Motor neuron (in vitro differentiated cells): ENCODE measurements around the gene FER. TPM values are rescaled to one million over a fixed set of nuclear protein-coding genes. Genes with fewer than 3 reads are reported as not detected.
A peak's percentile ranks its signal among the peaks of the same experiment; 100 is the strongest.
"Not testable (repeated sequence)": the region's sequence is repeated elsewhere in the genome, so short reads cannot be mapped to it uniquely, and the experiment has no call there.

Experiments
- ATAC-seq, 8 experiments: fragments of 200-7000 bp; cut with Tn5 transposase; replicated peaks in 6 of 8; 2 replicates each; pipeline ENCODE4 v1.8.0; 2021; ENCODE audit warnings: mild to moderate bottlenecking in 8 of 8, moderate library complexity in 8 of 8
- H3K27ac ChIP-seq, 2 donors: fragments of 250-450 bp; sonication (Bioruptor Pico); 2 replicates each; pipeline ENCODE4 v1.9.0; 2021; ENCODE audit warnings: antibody characterized with exemption in 2 of 2, mild to moderate bottlenecking in 2 of 2, moderate library complexity in 1 of 2
- H3K4me1 ChIP-seq, 2 donors: fragments of 250-450 bp; sonication (Bioruptor Pico); replicated peaks in 1 of 2; 2 replicates each; pipeline ENCODE4 v1.6.1; 2021; ENCODE audit warnings: antibody characterized with exemption in 2 of 2, mild to moderate bottlenecking in 2 of 2, moderate library complexity in 1 of 2
- H3K4me3 ChIP-seq, 5 donors: fragments of 250-450 bp; sonication (Bioruptor Pico); 2 replicates each; pipeline ENCODE4 v1.9.0; 2021; ENCODE audit warnings: antibody characterized with exemption in 5 of 5, mild to moderate bottlenecking in 5 of 5, moderate library complexity in 4 of 5
- WGBS, 10 experiments: fragments of 450-650 bp; shearing (Covaris generic); methylation state at CpG; one replicate each; pipeline ENCODE4 v1.0.0; 2022; 5-methylcytosine and 5-hydroxymethylcytosine counted together
- in situ Hi-C, 9 experiments: fragments of 400-800 bp; cut with MboI; loops; one replicate each; pipeline ENCODE4 v1.15.0; 2021; ENCODE audit warnings: low sequenced_read_pairs in 9 of 9, low pct_unique_long_range_greater_than_20kb in 2 of 9; ENCODE audit not compliant: unreplicated experiment in 9 of 9
- total RNA-seq, 8 experiments: library from RNA; unstranded; fragments of 300-600 nt; gene quantifications; 2 replicates each; pipeline versions ENCODE4 v1.2.3 to v1.2.4, GENCODE V29; 2022

Gene FER
- total RNA-seq, 8 experiments from 2014 or later, result 10.9 to 77.9 (median 24.1) TPM

DNA sequence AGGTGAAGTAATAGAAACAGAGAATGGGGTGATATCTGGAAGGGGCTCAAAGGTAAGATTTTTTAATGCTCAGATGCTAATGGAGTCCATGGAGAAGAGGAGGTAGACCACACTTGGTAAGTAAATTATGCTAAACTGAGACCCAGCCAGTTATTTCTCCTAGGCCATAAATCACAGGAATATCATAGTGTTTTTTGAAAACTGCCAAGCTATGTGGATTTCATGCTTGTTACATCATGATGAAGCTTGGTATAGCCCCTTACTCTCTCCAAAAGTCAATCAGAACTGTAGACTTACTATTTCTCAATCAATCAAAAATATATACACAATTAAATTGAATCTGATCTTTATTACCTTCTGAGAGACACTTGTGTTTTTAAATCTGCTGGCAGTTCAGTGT is 409.2 kb downstream of the FER start:
- in situ Hi-C loops, result no loop called here
- H3K27ac ChIP-seq, result peak overlapping the region in 1 of 2 donors; percentile 49
- H3K4me3 ChIP-seq, result no peak overlapping the region
- peaks cover 0 to 5% of the 10 kb centered on the region in 2 donors for H3K4me1 ChIP-seq
- peak in 4 of 8 experiments; percentile 19 to 60 (median 44) for ATAC-seq

- no peak overlapping the region for H3K27ac ChIP-seq
- no peak overlapping the region for H3K4me3 ChIP-seq
- H3K4me1 ChIP-seq, result peaks cover 0 to 5% of the 10 kb centered on the region in 2 donors
- ATAC-seq, result no peak
- 70 to 100% (median 95%) methylated on average over 2 to 3 of the region's 3 CpGs; no CpG with 5 or more reads in 1 of the 10 experiments for WGBS, 10 experiments
- in situ Hi-C loops, result no loop called here
Measured at GRCh38 chr5:109160468-109160867, 412.8 kb downstream of the FER start.

GRCh38 chr5:109161914-109162683 is 414.4 kb downstream of the FER start:
- in situ Hi-C loops, result no loop called here
- no peak for ATAC-seq
- Histone ChIP-seq H3K4me1 (peaks cover 0 to 2% of the 10 kb centered on the region in 2 donors), H3K4me3 (no peak overlapping the region), H3K27ac (no peak overlapping the region)
- WGBS, 10 experiments, result 71 to 100% (median 88%) methylated on average over 1 to 4 of the region's 4 CpGs

DNA sequence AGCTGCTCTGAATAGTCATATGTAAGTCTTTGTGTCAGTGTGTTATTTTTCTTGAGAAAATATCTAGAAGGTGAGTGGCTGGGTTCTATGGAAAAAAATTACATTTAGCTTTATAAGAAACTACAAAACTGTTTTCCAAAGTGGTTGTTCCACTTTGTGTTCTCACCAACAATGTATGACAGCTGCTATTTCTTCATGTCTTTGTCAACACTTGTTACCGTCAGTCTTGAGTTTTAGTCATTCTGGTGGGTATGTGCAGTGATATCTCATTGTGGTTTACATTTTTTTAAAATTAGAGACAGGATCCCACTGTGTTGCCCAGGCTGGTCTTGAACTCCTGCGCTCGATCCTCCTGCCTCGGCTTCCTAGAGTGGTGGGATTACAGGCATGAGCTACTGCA is 415.6 kb downstream of the FER start:
- H3K4me3 ChIP-seq, result no peak overlapping the region
- peaks cover 0 to 3% of the 10 kb centered on the region in 2 donors for H3K4me1 ChIP-seq
- ATAC-seq, result no peak
- WGBS, 10 experiments, result 83 to 100% (median 98%) methylated on average over 1 to 4 of the region's 4 CpGs; no CpG with 5 or more reads in 2 of the 10 experiments
- in situ Hi-C loops, result no loop called here
- H3K27ac ChIP-seq, result no peak overlapping the region

GRCh38 chr5:109164001-109164400 is 416.3 kb downstream of the FER start:
- WGBS, 10 experiments, result 83 to 100% (median 100%) methylated on average over 1 to 2 of the region's 2 CpGs; no CpG with 5 or more reads in 1 of the 10 experiments
- H3K4me3 ChIP-seq, result no peak overlapping the region
- no peak for ATAC-seq

DNA sequence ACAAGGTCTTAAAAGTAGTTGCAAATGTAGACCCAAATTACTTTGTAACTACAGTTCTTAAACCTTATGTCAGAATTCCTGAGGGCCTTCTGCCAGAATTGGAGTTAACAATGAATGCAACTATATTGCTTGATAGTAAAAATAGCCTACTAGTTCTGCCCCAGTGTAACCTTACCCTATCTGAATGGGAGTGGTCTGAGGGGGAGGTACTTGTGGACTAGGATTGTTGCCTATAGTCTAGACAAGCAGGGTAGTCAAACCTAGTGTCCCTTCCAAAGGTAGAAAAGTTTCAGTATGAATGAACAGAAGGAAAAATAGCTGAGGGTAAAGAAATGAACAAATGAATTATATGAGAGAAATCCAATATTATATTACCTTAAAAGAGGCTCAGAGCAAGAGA is 419.9 kb downstream of the FER start:
- in situ Hi-C loops, result no loop called here
- no peak for ATAC-seq
- H3K4me3 ChIP-seq, result no peak overlapping the region
- peaks cover 0 to 3% of the 10 kb centered on the region in 2 donors for H3K4me1 ChIP-seq
- no peak overlapping the region for H3K27ac ChIP-seq

More at GRCh38 chr5:109164001-109164400, 416.3 kb downstream of the FER start:
- in situ Hi-C loops, result no loop called here
- Histone ChIP-seq H3K27ac (no peak overlapping the region), H3K4me1 (peaks cover 0 to 3% of the 10 kb centered on the region in 2 donors)

GRCh38 chr5:109168151-109168550 is 420.5 kb downstream of the FER start:
- no peak for ATAC-seq

GRCh38 chr5:109170629-109171350 is 423.1 kb downstream of the FER start:
- no peak for ATAC-seq

More at GRCh38 chr5:109168151-109168550, 420.5 kb downstream of the FER start:
- in situ Hi-C loops, result no loop called here
- H3K27ac ChIP-seq, result no peak overlapping the region
- WGBS, 10 experiments, result 57 to 96% (median 62%) methylated on average over 1 to 3 of the region's 3 CpGs; no CpG with 5 or more reads in 2 of the 10 experiments
- no peak overlapping the region for H3K4me3 ChIP-seq
- H3K4me1 ChIP-seq, result peaks cover 0 to 3% of the 10 kb centered on the region in 2 donors

DNA sequence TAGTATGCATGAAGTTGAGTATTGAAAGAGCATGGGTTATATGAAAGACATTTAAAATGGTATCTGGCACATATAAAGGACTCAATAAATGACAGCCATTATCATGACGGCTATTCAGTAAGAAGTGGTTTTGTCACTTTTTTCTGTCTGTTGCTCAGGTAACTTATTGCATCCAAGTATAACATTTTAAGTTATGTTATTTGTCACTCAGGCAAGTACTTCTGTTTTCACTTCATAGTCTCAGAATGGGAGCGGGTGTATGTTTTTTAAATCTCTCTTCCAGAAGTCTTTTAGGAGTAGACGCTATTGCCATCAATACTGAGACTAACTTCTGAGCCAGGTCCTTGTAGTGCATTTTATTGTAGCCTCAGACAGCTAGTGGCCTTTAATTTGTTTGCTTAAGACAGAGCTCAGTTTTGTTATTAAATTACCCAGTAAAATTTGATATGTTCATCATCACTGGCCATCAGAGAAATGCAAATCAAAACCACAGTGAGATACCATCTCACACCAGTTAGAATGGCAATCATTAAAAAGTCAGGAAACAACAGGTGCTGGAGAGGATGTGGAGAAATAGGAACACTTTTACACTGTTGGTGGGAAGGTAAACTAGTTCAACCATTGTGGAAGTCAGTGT is 423.9 kb downstream of the FER start:
- H3K4me1 ChIP-seq, ATAC-seq: not testable (repeated sequence)
- 83 to 100% (median 91%) methylated on average over 1 to 3 of the region's 3 CpGs; no CpG with 5 or more reads in 2 of the 10 experiments for WGBS, 10 experiments

More at GRCh38 chr5:109170629-109171350, 423.1 kb downstream of the FER start:
- Histone ChIP-seq H3K4me3 (no peak overlapping the region), H3K4me1 (peaks cover 0 to 3% of the 10 kb centered on the region in 2 donors), H3K27ac (no peak overlapping the region)
- in situ Hi-C loops, result no loop called here
- WGBS, 10 experiments, result 13 to 100% (median 77%) methylated on average over 1 to 3 of the region's 3 CpGs; no CpG with 5 or more reads in 2 of the 10 experiments

DNA sequence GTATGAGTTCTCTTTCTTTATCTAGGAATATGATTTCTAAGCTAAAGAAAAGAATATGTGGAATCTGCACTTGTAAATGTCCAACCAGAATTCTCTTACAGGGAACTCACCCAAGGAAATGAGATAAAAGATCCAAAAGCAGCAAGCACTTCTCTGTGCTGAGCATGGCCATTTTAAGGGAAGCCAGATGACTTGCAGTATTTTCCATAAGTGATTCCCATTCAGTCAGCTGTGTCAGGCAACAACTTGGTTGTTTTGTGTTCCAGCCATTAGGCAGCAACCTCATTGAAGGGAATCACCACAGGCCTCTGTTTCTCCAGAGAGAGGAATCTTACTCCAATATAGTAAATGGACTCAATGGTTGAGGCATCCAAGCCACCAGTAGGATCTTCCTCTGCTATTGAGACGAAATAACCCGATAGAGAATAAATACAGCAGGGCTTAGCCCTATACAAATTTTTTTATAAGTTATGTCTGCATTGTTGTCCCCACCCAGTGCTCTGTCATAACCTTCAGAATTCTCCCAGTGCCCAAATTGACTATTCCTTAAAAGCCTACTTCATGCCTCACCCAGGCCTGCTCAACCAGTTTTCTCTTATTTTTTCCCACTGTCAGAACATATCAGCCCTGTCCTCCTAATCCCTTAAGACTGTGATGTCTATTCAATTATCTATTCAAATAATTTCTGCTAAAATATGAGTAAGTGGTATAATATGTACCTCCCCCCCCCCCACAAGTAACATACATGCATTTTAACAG is 425.5 kb downstream of the FER start:
- in situ Hi-C loops, result no loop called here
- Histone ChIP-seq H3K4me1 (peaks cover 0 to 1% of the 10 kb centered on the region in 2 donors), H3K4me3 (no peak overlapping the region), H3K27ac (no peak overlapping the region)
- ATAC-seq, result no peak
- 82 to 100% (median 100%) methylated on average over 1 to 2 of the region's 2 CpGs; no CpG with 5 or more reads in 2 of the 10 experiments for WGBS, 10 experiments

More for the DNA sequence above, 423.9 kb downstream of the FER start:
- H3K27ac ChIP-seq, in situ Hi-C loops, H3K4me3 ChIP-seq: not testable (repeated sequence)

DNA sequence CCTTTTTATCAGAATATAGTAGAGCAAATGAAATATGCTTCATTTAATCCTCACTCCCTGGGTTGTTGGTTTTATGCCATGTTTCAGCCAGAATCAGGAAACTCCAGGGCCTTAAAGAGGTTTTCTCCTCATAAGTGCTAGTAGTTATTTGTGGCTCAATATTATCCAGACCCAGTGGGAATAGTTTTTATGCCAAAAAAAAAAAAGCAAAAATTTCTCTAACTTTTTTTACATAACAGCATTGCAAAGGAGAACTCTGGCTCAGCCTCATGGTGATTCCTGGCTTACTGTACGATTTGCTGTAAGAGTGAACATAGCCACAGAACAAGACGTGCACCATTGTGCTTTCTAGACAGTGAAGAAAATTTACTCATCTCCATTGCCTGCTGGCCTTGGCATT is 429.5 kb downstream of the FER start:
- no peak for ATAC-seq
- in situ Hi-C loops, result no loop called here
- Histone ChIP-seq H3K4me1 (no peaks in the 10 kb centered on the region), H3K4me3 (no peak overlapping the region), H3K27ac (no peak overlapping the region)
- 49 to 100% (median 93%) methylated on average over 1 to 2 of the region's 2 CpGs; no CpG with 5 or more reads in 3 of the 10 experiments for WGBS, 10 experiments

DNA sequence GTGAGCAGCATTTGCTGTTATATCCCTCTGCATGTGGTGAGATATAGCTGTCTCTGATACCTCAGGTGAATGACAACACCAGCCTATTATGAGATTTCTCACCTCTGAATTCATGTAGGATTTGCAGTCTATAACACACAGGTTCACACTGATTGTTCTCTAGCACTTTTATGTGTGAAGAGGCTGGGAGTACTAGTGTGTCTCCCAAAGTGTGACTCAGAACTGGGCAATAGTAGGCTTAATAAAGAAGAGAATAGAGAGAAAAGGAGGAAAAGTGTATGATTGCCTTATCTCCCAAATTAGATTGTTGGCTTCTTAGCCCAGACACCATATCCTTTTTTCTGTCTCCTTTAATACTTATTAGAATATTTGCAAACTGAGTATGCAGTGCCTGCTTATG is 430.1 kb downstream of the FER start:
- Histone ChIP-seq H3K27ac (no peak overlapping the region), H3K4me3 (no peak overlapping the region), H3K4me1 (no peaks in the 10 kb centered on the region)
- in situ Hi-C loops, result no loop called here
- no peak for ATAC-seq
